ENCODE measurements around the gene GGCT.
A peak's percentile ranks its signal among the peaks of the same experiment; 100 is the strongest.
"Not testable (repeated sequence)": the region's sequence is repeated elsewhere in the genome, so short reads cannot be mapped to it uniquely, and the experiment has no call there.

Gene GGCT, protein sequence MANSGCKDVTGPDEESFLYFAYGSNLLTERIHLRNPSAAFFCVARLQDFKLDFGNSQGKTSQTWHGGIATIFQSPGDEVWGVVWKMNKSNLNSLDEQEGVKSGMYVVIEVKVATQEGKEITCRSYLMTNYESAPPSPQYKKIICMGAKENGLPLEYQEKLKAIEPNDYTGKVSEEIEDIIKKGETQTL

GRCh38 chr7:30504301-30505173, at the start of gene GGCT:
GGCT (minus strand) TSS chr7:30504829; CDS start chr7:30504709, 120 bp downstream.
- peak; percentile 91 for DNase-seq (ENCODE audit: low spot score)

GRCh38 chr7:30553546-30553945, 48.9 kb upstream of the GGCT start:
- no peak for DNase-seq (ENCODE audit: low spot score)

- DNase-seq (ENCODE audit: low spot score), result no peak
These were observed 48.5 kb upstream of the GGCT start for GRCh38 chr7:30553141-30553540.

- no peak for DNase-seq (ENCODE audit: low spot score)
These were observed 47.7 kb upstream of the GGCT start for GRCh38 chr7:30552330-30552729.

- no peak for DNase-seq (ENCODE audit: low spot score)
These were observed 45.4 kb upstream of the GGCT start for GRCh38 chr7:30549931-30550493.

DNA sequence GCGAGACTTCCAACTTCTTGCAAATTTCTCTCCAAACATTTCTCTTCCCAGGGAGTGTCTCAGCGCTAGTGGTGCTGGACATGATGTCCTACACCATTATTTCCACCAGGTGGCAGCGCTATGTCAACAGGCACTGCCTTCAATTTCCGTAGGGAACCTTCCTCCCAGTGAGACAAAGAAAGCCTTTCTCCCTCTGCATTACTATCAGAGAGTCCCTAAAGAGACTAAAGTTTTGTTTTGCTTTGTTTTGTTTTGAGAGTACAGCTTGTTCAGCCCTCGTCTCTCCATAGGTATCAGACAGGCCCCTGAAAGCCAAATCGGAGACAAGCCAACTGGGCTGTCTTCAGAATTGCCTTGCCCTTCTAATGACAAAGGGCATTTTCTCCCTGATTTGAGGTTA, 44.2 kb upstream of the GGCT start:
- DNase-seq (ENCODE audit: low spot score), result peak; percentile 64

DNA sequence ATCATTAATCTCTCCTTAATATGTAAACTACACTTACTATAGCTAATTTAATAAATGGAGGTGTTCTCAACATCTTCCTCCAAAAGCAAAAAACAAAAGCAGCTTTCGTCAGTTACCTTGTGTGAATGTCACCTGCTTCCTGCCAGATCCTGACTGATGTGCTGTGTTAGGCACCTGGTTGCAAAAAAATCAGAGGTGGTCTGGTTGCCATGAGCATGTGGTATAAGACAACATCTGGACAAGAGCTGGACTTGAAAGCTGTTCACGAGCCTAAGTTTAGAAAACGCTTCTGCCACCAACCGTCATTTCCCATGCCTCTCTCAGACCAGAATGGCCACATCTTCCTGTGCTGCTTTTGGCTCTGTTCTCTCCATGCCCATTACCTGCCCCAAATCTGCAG, 42.0 kb upstream of the GGCT start:
- DNase-seq (ENCODE audit: low spot score), result no peak

- DNase-seq (ENCODE audit: low spot score), result no peak
These were observed 41.3 kb upstream of the GGCT start for GRCh38 chr7:30545791-30546555.

DNA sequence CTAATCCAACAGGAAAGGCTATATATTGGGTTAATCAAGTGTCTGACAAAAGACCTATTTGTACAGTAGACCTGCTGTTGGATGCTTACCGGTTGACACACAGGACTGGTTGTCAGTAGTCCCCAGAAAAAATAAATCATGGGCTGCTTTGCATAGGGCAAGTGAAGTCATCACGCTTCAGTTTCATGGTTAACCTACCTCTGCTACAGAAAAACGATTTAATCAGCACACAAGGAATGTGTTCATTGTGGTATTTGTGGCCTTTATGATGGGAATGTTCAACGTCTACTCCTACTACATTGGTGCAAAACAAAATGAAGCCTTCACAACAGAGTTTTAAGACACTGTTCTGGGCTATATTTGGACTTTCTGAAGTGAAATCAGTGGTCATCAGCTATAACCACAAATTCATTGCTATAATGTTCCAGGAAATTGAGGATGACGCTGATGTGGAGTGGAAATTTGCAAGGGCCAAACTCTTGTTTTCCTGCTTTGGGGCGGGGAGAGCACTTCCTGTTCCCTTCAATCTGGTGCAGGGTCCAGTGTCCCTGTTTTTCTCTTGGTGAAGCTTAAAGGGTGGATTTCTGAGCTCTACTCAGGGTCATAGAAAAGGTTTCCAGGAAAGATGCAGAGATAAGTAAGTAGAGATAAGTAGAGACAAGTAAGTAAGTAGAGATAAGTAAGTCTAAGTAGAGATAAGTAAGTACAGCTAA, 39.3 kb upstream of the GGCT start:
- no peak for DNase-seq (ENCODE audit: low spot score)

GRCh38 chr7:30543115-30543514, 38.5 kb upstream of the GGCT start:
- not testable (repeated sequence) for DNase-seq (ENCODE audit: low spot score)

DNA sequence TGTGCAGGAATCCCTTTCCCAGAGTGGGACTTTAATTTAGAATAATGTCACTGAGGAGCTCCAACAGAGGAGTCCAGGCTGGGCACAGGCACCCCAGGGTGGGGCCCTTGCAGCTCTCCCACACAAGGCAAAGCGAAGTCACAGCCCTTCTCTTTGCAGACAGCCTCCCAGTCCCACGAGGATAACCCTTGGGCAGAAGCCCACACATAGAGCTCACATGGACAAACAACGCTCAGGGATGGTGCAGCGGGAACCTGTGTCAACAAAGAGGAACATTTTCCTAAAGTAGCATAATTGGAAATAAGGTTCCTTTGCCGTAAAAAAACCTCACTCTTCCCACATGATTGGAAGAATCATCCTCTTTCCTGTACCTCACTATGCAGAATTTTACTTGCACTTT, 29.3 kb upstream of the GGCT start:
- no peak for DNase-seq (ENCODE audit: low spot score)

- DNase-seq (ENCODE audit: low spot score), result no peak
These were observed 26.7 kb upstream of the GGCT start for GRCh38 chr7:30531286-30531685.

DNA sequence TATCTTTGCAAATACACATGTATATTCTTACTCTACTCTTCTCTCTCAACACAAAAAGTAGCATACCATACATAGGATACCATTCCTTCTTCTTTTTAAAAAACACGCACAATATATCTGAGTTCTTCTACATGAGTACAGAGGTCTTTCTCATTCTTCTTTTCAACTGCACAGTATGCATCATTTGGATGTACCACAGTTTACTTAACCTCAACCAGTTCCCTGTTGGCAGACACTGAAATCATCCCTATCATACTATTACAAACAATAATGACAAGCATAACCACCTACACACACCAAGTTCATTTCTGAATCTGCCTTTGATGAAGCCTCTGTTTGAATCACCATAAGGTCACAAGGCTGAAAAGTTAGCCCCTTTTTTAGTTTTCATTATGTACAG, 25.7 kb upstream of the GGCT start:
- no peak for DNase-seq (ENCODE audit: low spot score)

- DNase-seq (ENCODE audit: low spot score), result no peak
These were observed 24.1 kb upstream of the GGCT start for GRCh38 chr7:30528779-30529178.

GRCh38 chr7:30527297-30527696, 22.7 kb upstream of the GGCT start:
- DNase-seq (ENCODE audit: low spot score), result not testable (repeated sequence)

DNA sequence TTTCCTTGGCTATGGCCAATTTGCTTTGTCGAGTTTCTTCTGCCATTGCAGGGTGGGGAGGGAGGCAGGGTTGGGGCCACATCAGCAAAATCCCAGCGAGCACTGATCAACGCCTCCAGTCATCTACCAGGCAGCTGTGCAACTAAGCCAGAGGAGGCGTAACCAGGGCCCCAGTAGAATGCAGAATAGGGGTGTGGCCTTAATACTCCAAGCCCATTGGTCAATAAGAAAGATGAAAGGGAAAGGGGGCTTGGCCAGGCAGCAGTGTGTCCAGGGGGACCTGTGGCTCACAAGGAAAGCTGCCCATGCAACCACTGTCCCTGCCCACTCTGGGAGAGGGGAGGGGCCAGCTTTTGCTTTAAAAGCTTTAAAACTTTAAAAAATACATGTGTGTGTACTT, 21.5 kb upstream of the GGCT start:
- DNase-seq (ENCODE audit: low spot score), result no peak

DNA sequence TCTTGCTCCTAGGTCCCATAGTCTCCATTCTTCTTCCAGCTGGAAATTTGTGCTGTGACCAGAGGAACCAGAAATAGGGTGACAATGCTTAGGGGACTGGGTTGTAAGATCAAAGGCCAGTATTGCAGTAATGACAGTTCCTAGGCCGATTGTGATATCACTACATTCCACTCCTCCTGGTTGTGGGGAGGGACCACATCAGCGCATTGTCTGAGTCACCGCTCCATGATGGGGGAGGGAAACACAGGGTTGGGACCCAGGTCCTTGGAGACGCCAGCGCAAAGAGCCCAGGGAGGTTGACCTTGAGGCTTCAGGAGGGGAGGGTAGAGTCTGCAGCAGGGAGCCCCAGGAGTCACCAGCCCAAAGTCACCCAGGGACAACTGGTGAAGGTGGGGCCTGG, 20.8 kb upstream of the GGCT start:
- no peak for DNase-seq (ENCODE audit: low spot score)

DNA sequence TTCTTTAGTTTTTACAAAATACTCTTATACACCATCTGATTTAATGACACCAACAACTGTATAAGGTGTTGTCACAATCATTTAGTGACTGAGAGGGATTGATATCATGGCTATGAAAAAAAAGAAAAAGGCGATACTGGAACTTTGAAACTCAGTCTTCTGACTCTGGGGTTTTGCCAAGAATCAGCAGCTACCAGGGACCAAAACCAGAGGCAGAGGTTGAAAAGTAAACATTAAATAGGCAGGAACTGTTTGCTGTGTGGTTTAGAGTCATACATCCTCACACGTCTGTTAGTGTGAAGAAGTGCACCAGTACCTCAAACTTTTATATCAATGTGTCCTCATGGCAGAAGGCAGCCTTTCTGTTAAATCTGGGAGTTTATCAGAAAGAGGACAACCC, 19.9 kb upstream of the GGCT start:
- DNase-seq (ENCODE audit: low spot score), result no peak

- DNase-seq (ENCODE audit: low spot score), result no peak
These were observed 18.8 kb upstream of the GGCT start for GRCh38 chr7:30523466-30523865.

GRCh38 chr7:30522159-30522558, 17.5 kb upstream of the GGCT start:
- DNase-seq (ENCODE audit: low spot score), result no peak

- DNase-seq (ENCODE audit: low spot score), result no peak
These were observed 16.9 kb upstream of the GGCT start for GRCh38 chr7:30521532-30521931.

DNA sequence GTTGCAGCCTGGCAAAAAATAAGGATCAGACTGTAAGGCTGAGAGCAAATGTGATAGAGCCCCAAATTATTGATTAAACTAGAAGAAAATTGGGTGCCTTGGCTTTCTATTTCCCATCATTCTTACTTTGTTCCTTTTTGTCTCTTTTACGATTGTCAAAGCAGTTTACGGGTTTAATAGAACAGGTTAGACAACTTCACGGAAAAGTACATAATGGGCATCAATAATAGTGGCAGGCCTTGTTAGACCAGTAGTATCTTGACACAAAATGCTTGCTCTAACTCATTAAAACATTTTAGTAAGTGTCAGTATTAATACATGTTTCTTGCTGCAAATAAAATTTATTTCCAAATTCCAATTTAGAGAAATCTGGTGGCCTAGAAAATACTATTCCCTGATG, 14.5 kb upstream of the GGCT start:
- no peak for DNase-seq (ENCODE audit: low spot score)

All from HuH-7.5 (cell line).